ENCODE results near the gene ABHD8.

DNA sequence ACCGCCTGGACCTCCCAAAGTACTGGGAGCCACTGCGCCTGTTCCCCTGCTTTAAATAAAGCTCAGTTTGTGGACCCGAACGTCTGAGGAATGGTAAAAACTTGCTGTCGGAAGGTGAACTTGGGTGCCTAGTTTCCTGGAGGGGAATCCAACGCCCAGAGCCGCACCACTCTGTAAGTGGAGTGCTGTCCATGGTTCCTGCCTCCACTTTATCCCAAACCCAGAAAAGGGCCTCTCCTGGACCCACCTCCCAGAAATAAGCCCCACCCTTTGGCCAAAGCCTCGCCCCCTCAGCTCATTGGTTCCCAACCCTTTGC is 29.1 kb upstream of the ABHD8 start:
- TF ChIP-seq ZNF114 (CRISPR knock-in tag; IDR thresholded peaks at IDR 0.05) (no peak), POLR2AphosphoS5 (IDR thresholded peaks at IDR 0.05; ENCODE audit: low read depth) (no peak), REST (IDR thresholded peaks at IDR 0.05; ENCODE audit: unreplicated experiment) (peak; percentile 70), EZH2phosphoT487 (IDR thresholded peaks at IDR 0.05; ENCODE audit: unreplicated experiment) (no peak), ETS1 (IDR thresholded peaks at IDR 0.05) (no peak), CREB1 (CRISPR knock-in tag; IDR thresholded peaks at IDR 0.05; ENCODE audit: low read depth) (no peak), ZNF331 (CRISPR knock-in tag; IDR thresholded peaks at IDR 0.05; ENCODE audit: low read depth) (no peak)
- TF ChIP-seq, protein P1, sequence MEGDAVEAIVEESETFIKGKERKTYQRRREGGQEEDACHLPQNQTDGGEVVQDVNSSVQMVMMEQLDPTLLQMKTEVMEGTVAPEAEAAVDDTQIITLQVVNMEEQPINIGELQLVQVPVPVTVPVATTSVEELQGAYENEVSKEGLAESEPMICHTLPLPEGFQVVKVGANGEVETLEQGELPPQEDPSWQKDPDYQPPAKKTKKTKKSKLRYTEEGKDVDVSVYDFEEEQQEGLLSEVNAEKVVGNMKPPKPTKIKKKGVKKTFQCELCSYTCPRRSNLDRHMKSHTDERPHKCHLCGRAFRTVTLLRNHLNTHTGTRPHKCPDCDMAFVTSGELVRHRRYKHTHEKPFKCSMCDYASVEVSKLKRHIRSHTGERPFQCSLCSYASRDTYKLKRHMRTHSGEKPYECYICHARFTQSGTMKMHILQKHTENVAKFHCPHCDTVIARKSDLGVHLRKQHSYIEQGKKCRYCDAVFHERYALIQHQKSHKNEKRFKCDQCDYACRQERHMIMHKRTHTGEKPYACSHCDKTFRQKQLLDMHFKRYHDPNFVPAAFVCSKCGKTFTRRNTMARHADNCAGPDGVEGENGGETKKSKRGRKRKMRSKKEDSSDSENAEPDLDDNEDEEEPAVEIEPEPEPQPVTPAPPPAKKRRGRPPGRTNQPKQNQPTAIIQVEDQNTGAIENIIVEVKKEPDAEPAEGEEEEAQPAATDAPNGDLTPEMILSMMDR (conservative IDR thresholded peaks at IDR 0.05; ENCODE audit: low read depth in 2 of 2), result no peak
